Tibial nerve (tissue), 4 donors: ENCODE measurements around the gene OR10H5. TPM values are rescaled to one million over a fixed set of nuclear protein-coding genes. Genes with fewer than 3 reads are reported as not detected.
A peak's percentile ranks its signal among the peaks of the same experiment; 100 is the strongest.
"Not testable (repeated sequence)": the region's sequence is repeated elsewhere in the genome, so short reads cannot be mapped to it uniquely, and the experiment has no call there.

Source experiments
- DNase-seq, 2 donors: peaks; one replicate each; pipeline ENCODE4 v3.0.0-alpha.2; 2019; ENCODE audit warnings: low spot score in 2 of 2
- H3K27ac ChIP-seq, 4 donors: fragments of 200-600 bp; sonication (generic) in 3 of 4; one replicate each; pipeline ENCODE4 v1.5.1; 2017 to 2019; ENCODE audit warnings: mild to moderate bottlenecking in 1 of 4
- H3K27me3 ChIP-seq, 2 donors: fragments of 200-600 bp; sonication (generic) in 1 of 2; one replicate each; pipeline versions ENCODE4 v1.5.1 to v1.6.0; 2017 to 2019
- H3K36me3 ChIP-seq, 3 donors: fragments of 200-600 bp; sonication (generic); one replicate each; pipeline ENCODE4 v1.5.1; 2018 to 2019
- H3K4me1 ChIP-seq, 4 donors: fragments of 200-600 bp; sonication (generic) in 3 of 4; one replicate each; pipeline ENCODE4 v1.5.1; 2017 to 2019
- H3K4me3 ChIP-seq, 4 donors: fragments of 200-600 bp; sonication (generic) in 3 of 4; one replicate each; pipeline ENCODE4 v1.5.1; 2017 to 2019; ENCODE audit warnings: mild to moderate bottlenecking in 1 of 4, moderate library complexity in 1 of 4
- H3K9me3 ChIP-seq, 4 donors: fragments of 200-600 bp; sonication (generic) in 3 of 4; one replicate each; pipeline ENCODE4 v1.5.1; 2017 to 2019
- CTCF ChIP-seq, 5 experiments: fragments of 200-600 bp in 3 of 5; fragments of 450-650 bp in 2 of 5; sonication (generic) in 3 of 5; IDR thresholded peaks; one replicate each; pipeline ENCODE4 v1.5.1; 2016 to 2019; ENCODE audit warnings: antibody characterized with exemption in 5 of 5, mild to moderate bottlenecking in 3 of 5, moderate library complexity in 2 of 5
- EP300 ChIP-seq, 2 donors: sonication (generic); formaldehyde crosslinking; IDR thresholded peaks; one replicate each; pipeline ENCODE4 v1.6.1; 2017; ENCODE audit warnings: antibody characterized with exemption in 2 of 2, mild to moderate bottlenecking in 1 of 2
- POLR2A ChIP-seq, 2 donors: fragments of 450-650 bp; IDR thresholded peaks; one replicate each; pipeline ENCODE4 v1.6.1; 2017; ENCODE audit warnings: antibody characterized with exemption in 2 of 2, mild to moderate bottlenecking in 2 of 2, moderate library complexity in 2 of 2
- WGBS, 2 donors: methylation state at CpG; one replicate each; pipeline ENCODE4 v1.1.5; 2018; 5-methylcytosine and 5-hydroxymethylcytosine counted together
- total RNA-seq, 4 donors: library from RNA; depleted of rRNA; stranded (reverse); fragments of >200 nt; gene quantifications; one replicate each; pipeline ENCODE4 v1.1.0, GENCODE V29; 2016

The OR10H5 gene
- total RNA-seq, 4 donors from 2014 or later = not detected

- TF ChIP-seq POLR2A (IDR thresholded peaks at IDR 0.05) = peak in 1 of 2 donors; percentile 30
- no peak for TF ChIP-seq CTCF (IDR thresholded peaks at IDR 0.05)
- peak; percentile 45 to 69 for TF ChIP-seq EP300 (IDR thresholded peaks at IDR 0.05)
- Histone ChIP-seq H3K4me3 (peak overlapping the region in 3 of 4 donors; percentile 23 to 36 (median 26)), H3K27ac (peak overlapping the region; percentile 58 to 90 (median 81)), H3K4me1 (peaks cover 0 to 33% (median 8%) of the 10 kb centered on the region in 4 donors), H3K36me3 (no peaks in the 10 kb centered on the region), H3K9me3 (no peaks in the 10 kb centered on the region), H3K27me3 (no peaks in the 10 kb centered on the region)
- peak; percentile 48 to 65 for DNase-seq
- 5 to 11% methylated on average over 9 to 10 of the region's 10 CpGs for WGBS, 2 donors
These were observed 7.5 kb upstream of the OR10H5 start for GRCh38 chr19:15779756-15780476.

- Histone ChIP-seq H3K27ac (peak overlapping the region; percentile 58 to 90 (median 78)), H3K36me3 (no peaks in the 10 kb centered on the region), H3K27me3 (no peaks in the 10 kb centered on the region), H3K4me1 (peaks cover 0 to 33% (median 8%) of the 10 kb centered on the region in 4 donors), H3K4me3 (no peak overlapping the region), H3K9me3 (no peaks in the 10 kb centered on the region)
- TF ChIP-seq POLR2A (IDR thresholded peaks at IDR 0.05) (no peak), EP300 (IDR thresholded peaks at IDR 0.05) (no peak), CTCF (IDR thresholded peaks at IDR 0.05) (no peak)
- DNase-seq = peak in 1 of 2 donors; percentile 16
- 83 to 85% methylated on average over 7 of the region's 7 CpGs for WGBS, 2 donors
These were observed 6.6 kb upstream of the OR10H5 start for GRCh38 chr19:15780610-15781418.

- H3K9me3 ChIP-seq = no peaks in the 10 kb centered on the region
- TF ChIP-seq EP300 (IDR thresholded peaks at IDR 0.05) = no peak
- no peak for TF ChIP-seq POLR2A (IDR thresholded peaks at IDR 0.05)
- no peak for TF ChIP-seq CTCF (IDR thresholded peaks at IDR 0.05)
- peak overlapping the region in 2 of 4 donors; percentile 89 to 90 for H3K27ac ChIP-seq
- no peaks in the 10 kb centered on the region for H3K27me3 ChIP-seq
- no peak for DNase-seq
- peaks cover 0 to 33% (median 8%) of the 10 kb centered on the region in 4 donors for H3K4me1 ChIP-seq
- no peaks in the 10 kb centered on the region for H3K36me3 ChIP-seq
- 74 to 81% methylated on average over 5 of the region's 5 CpGs for WGBS, 2 donors
- H3K4me3 ChIP-seq = no peak overlapping the region
These were observed 5.8 kb upstream of the OR10H5 start for GRCh38 chr19:15781661-15782060.

- no peak for DNase-seq
- 69 to 75% methylated on average over 3 of the region's 3 CpGs for WGBS, 2 donors
- Histone ChIP-seq H3K4me1 (peaks cover 0 to 28% (median 8%) of the 10 kb centered on the region in 4 donors), H3K36me3 (no peaks in the 10 kb centered on the region), H3K27ac (no peak overlapping the region), H3K9me3 (no peaks in the 10 kb centered on the region), H3K27me3 (no peaks in the 10 kb centered on the region), H3K4me3 (no peak overlapping the region)
- TF ChIP-seq POLR2A (IDR thresholded peaks at IDR 0.05) = no peak
- no peak for TF ChIP-seq EP300 (IDR thresholded peaks at IDR 0.05)
- TF ChIP-seq CTCF (IDR thresholded peaks at IDR 0.05) = no peak
These were observed 5.2 kb upstream of the OR10H5 start for GRCh38 chr19:15782211-15782610.

- H3K4me1 ChIP-seq = peaks cover 0 to 21% (median 8%) of the 10 kb centered on the region in 4 donors
- not testable (repeated sequence) for H3K36me3 ChIP-seq, H3K27me3 ChIP-seq, DNase-seq, H3K9me3 ChIP-seq, H3K27ac ChIP-seq, H3K4me3 ChIP-seq
- WGBS, 2 donors = 51 to 71% methylated on average over 7 of the region's 7 CpGs
These were observed 4.6 kb upstream of the OR10H5 start for GRCh38 chr19:15782896-15783295.
